HG02623 (cell line): ENCODE results near the gene GSS.

ENCODE experiments used
- ATAC-seq: cut with Tn5 transposase; IDR thresholded peaks from one replicate; pipeline ENCODE4 v1.9.1; 2021; ENCODE audit warnings: moderate library complexity; ENCODE audit not compliant: unreplicated experiment

Gene GSS

DNA sequence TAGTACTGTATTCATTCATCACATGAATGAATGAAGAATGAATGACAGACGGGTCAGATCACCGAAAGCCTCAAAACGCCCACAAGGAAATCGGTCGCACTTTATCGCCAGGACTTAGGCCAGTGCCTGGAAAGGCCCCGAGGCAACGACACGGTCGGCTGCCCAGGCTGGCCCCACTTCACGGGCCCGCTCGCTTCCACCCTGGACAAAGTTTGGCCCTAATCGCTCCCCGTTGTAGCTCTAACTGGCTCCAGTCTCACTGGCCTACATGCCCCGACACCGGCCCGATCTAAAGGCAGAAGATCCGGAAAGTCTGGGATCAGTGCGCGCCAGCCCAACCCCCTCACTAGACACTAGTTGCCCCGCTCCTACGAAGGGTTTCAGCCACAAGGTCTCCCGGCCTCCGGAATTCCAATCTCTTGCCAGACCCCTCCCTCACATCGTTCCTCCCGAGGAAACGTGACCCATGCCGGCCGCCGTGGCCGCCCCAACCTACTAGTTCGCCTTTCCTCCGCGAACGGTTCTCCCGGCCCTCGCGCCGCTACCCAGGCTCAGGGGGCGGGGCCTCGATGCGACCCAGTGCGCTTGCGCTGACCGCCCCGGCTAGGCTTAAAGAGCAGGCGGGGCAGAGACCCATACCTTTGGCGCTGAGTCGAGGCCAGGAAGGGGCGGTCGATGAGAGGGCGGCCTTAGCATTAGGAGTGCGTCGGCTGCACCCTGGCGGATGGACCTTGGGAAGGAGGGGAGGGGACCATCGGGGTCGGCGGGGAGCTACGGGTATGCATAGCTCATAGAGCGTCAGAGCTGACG is at the start of gene GSS, which contains the start of gene MYH7B:
TSS of gene GSS (minus strand) at position 576 of the 810 bp plus-strand sequence. CDS start 3,954 bp downstream, outside the sequence.
TSS of gene MYH7B (plus strand) at position 638 of the 810 bp plus-strand sequence. CDS start 22,138 bp downstream, outside the sequence.
- ATAC-seq: peak; percentile 84

DNA sequence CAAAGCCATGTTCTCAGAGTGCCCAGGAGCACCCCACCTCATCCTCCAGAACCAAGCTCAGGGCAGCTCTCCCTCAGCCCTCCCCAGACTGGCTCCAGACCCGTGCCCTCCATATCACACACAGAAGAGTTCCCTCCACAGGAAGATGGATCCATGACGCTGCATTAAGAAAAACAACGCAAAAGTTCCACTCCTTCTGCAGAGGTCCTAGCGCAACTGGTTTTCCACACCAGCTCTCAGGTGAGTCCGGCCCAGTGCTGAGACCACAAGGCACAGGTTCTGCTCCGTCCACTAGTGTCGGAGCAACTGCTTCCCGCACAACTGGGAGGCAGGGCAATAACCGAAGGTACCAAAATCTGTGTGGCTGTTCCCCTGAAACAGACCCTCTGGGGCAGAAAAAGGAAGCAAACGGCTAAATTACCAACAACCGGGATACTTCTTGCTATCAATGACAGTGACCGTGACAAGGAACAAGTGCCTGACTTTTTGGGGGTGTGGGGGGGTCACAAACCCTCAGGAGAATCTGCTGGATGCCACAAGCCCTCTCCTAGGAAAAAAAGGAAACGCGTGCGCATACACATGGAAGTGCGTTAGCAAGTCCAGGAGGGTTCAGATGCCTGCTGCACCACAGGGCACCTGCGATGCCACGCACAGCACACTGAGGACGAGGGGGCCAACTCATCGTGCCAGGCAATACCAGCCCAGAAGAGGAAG is 49.3 kb upstream of the GSS start:
- no peak for ATAC-seq

DNA sequence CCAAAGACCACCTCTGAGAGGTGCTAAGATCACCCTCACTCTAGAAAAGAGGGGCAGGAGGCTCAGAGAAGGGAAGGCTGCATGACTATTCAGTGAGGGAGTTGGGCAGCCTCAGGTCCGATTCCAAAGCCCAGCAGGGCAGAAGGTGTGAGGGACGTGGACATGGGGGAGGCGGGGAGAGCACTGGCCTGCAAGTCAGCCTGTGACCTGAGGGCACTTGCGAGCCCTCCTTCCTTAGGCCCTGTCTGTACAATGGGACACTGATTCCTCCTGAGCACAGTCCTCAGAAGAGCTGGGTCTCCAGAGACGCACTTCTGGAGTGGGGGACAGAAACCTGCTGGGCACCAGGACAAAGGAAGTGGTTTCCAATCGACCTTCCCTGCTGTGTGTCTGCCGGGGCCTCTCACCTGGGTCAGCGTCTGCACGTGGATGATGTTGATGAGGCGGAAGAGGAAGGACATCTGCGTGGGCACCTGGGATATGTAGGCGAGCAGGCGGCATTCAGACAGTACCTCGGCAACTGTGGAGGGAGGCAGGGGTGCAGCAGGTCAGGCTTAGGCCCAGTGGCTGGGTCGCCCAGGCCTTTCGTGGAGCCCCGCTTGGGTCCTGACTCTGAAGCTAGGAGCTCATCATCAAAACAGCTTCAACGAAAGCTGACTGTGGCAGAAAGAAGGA is 48.6 kb upstream of the GSS start:
- no peak for ATAC-seq

DNA sequence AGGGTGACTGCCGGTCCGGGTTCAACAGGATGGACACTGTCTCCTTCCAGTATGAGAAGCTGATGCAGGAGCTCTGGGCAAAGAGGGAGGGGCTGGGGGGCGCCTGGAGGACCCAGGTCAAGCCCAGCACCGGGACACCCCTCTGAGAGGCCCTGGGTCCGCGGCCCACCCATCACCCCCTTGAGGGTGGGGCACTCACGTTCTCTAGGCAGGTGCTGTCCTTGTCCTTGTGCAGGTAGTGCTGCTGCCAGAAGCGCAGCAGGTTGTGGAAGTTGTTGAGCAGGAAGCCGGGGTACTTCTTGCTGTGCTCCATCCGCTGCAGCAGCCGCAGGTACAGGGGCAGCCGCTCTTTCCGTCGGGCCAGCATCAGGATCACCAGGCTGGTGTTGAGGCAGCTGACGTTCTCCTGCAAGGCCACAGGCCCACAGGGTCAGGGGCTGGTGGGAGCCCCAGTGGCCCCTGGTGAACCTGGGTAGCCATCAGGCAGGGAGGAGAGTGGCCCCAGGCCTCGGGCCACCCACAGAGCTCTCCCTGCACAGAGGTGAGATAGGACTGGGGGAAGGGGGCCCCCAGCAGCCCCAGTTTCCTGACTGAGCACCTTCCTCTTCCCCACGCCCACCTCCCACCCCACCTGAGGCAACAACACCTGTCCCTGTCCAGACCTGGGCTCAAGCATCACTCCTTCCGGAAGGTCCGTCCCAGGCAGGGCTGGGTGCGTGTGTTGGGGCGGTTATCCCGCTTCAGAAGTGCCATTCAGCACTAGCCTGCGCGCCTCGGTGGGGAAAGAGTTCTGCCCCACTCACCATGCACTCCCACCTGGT is 47.8 kb upstream of the GSS start:
- ATAC-seq: no peak

DNA sequence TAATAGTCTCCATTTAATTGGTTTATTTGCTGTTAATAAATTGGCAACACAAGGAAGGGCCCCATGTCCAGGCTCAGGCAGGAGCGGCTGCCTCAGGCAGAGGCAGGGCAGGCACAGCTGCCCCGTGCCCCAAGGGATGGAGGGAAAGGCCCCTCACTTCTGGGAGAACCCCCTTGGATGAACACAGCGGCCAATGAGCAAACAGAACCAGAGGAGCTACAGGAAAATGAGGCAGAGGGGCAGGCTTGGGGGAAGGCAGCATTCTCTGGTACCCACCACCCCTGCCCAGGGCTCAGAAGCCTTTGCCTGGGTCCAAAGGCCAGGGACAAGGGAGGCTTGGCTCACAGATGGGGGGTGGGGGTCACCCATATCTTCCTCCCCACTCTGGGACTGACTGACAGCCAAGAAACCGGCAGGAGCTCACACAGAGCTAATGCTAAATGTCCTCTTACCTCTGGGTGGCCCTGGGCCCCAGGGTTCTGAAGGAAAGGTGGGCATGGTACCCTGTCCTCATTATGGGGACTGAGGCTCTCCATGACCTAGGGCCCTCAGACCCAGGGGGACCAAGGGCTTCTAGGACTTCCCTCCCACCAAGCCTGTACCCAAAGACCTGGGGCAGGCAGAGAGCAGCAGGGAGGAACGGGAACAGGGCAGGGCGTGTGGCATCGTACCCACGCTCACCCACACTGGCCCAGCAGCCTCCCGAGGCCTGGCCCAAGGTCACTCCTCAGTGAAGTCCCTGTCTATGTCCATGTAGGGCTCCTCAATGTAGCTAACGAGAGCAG is 47.0 kb upstream of the GSS start:
- ATAC-seq: no peak

DNA sequence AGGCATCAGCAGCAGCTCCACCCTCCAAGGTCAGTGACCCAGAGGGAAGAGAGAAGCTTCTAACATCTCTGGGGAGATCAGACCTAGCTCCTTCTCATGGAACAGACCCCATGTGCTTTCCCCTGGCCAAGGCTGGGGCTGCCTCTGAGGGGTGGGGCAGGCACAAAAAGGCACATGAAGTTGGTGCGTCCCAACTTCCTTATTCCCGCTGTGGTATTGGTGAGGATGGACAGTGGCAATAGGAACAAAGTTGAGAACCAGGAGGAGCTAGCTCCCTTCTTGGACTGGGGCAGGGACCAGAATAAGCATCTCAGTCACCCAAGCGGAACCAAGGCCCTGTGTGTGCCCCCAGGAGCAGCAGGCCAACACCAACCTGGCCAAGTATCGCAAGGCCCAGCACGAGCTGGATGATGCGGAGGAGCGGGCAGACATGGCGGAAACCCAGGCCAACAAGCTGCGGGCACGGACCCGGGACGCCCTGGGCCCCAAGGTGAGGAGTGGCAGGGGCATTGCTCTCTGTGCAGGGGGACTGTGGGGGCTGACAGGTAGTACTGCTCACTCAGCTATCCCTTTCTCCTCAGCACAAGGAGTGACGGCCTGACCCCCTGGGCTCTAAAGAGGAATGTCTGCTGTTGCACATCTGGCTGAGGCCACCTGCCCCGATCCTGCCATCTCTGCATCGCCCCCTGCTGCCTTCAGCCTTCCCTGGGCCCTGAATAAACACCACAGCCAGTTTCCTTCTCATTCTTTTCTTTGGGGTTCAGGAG is 46.2 kb upstream of the GSS start:
- ATAC-seq: no peak

DNA sequence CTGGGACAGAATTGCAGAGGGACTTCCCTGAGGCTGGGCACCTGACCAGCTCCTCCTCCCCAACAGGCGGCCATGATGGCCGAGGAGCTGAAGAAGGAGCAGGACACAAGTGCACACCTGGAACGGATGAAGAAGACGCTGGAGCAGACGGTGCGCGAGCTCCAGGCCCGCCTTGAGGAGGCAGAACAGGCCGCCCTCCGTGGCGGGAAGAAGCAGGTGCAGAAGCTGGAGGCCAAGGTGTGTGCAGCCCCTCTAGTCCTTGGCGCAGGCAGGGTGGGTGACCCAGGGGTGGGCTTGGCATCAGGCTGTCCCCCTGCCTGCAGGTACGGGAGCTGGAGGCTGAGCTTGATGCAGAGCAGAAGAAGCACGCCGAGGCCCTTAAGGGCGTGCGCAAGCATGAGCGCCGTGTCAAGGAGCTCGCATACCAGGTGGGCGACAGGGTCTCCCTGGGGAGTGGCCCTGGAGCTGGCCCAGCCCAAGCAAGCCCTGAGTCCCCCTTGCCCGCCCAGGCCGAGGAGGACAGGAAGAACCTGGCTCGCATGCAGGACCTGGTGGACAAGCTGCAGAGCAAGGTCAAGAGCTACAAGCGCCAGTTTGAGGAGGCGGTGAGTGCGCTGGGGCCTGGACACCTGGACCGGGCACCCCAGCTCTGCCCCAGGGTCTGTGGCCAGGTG is 45.5 kb upstream of the GSS start:
- no peak for ATAC-seq

DNA sequence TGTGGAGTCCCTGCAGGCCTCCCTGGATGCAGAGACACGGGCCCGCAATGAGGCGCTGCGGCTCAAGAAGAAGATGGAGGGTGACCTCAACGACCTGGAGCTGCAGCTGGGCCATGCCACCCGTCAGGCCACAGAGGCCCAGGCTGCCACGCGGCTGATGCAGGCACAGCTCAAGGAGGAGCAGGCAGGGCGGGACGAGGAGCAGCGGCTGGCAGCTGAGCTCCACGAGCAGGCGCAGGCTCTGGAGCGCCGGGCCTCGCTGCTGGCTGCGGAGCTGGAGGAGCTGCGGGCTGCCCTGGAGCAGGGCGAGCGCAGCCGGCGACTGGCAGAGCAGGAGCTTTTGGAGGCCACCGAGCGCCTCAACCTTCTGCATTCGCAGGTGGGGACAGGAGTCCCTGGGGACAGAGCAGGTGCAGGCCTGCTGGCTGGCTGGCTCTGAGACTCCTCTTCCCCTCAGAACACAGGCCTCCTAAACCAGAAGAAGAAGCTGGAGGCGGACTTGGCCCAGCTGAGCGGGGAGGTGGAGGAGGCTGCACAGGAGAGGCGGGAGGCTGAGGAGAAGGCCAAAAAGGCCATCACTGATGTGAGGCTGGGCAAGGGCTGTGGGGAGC is 44.8 kb upstream of the GSS start:
- no peak for ATAC-seq

DNA sequence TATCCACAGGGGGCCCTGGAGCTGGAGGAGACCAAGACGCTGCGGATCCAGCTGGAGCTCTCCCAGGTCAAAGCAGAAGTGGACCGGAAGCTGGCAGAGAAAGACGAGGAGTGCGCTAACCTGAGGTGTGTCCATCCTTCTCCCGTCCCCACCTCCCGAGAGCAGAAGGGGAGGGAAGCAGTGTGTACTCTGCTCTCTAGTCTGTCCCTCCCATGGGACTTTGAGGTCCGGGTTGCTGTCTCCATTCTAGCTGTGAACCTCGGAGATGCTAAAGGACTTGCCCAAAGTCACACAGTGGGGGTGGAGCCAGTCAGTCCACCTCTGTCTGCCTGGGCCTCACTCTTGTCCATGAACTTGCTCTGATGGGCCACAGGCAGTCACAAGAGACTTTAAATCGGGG is 44.2 kb upstream of the GSS start:
- no peak for ATAC-seq

DNA sequence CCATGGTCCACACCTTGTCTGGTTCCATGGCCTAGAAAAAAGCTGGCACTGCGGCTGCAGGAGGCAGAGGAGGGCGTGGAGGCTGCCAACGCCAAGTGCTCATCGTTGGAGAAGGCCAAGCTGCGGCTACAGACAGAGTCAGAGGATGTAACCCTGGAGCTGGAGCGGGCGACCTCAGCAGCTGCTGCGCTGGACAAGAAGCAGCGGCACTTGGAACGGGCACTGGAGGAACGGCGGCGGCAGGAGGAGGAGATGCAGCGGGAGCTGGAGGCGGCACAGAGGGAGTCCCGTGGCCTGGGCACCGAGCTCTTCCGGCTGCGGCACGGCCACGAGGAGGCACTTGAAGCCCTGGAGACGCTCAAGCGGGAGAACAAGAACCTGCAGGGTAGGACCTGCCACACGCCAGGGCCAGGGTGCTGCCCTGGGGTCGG is 43.4 kb upstream of the GSS start:
- ATAC-seq: no peak

DNA sequence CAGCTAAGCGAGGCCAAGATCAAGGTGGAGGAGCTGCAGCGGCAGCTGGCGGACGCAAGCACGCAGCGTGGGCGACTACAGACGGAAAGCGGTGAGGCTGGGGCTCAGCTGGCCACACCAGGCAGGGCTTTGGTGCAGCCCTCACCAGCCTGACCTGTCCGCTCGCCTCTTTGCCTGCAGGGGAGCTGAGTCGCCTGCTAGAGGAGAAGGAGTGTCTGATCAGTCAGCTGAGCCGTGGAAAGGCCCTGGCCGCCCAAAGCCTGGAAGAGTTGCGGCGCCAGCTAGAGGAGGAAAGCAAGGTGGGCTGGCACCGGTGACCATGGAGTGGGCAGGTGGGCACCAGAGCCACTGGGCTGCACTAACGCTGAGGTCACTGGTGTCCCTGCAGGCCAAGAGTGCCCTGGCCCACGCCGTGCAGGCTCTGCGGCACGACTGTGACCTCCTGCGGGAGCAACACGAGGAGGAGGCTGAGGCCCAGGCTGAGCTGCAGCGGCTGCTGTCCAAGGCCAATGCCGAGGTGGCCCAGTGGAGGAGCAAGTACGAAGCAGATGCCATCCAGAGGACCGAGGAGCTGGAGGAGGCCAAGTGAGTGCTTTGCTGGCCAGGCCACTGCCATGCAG is 42.8 kb upstream of the GSS start:
- no peak for ATAC-seq

DNA sequence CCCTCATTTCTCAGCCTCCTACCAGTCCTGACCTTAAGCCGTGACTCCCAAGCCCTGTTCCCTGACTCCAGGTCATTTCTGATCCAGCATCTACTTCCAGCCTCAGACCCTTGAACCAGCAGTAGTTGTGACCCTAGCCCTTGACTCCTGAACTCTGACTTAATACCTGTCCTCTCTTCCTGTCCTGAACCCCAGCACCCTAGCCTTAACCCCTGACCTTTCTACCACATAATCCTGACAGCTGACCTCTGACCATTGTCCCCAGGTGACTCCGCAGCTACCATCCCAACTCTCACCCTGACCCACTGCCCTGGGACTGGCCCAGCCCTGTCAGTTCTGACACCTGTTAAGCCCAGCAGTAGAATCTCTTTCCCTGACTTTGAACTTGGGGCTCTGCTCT is 42.2 kb upstream of the GSS start:
- ATAC-seq: no peak

DNA sequence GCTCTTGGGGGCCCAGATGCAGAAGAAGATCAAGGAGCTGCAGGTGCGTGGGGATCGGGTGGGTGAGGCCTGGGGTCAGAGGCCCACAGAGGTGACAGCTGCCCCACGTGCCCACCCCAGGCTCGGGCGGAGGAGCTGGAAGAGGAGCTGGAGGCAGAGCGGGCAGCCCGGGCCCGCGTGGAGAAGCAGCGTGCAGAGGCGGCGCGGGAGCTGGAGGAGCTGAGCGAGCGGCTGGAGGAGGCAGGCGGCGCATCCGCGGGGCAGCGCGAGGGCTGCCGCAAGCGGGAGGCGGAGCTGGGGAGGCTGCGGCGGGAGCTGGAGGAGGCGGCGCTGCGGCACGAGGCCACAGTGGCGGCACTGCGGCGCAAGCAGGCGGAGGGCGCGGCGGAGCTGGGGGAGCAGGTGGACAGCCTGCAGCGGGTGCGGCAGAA is 41.5 kb upstream of the GSS start:
- no peak for ATAC-seq

DNA sequence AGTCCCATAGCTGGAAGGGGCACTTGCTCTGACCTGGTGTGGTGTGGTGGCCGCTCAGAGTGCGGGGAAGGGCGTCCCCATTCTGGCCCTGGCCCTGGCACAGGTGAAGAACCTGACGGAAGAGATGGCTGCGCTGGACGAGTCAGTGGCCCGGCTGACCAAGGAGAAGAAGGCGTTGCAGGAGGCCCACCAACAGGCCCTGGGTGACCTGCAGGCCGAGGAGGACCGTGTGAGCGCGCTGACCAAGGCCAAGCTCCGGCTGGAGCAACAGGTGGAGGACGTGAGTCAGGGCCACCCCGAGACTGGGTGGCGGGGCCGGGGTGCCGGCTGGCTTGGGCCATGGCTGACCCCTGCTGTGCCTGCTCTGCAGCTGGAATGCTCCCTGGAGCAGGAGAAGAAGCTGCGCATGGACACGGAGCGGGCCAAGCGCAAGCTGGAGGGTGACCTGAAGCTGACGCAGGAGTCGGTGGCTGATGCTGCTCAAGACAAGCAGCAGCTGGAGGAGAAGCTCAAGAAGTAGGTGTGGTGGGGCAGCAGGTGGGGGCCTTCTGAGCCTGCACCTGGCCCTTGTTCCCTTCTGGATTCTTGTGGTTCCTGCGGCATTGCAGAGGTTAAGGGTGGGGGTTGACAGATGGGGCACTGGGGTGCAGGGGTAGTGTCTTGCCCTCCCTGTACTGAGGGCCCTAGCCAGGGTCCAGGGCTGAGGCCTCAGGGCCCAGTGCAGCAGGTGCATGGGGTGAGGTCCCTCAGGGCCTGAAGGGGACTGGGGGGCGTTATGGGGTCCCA is 40.8 kb upstream of the GSS start:
- ATAC-seq: no peak

DNA sequence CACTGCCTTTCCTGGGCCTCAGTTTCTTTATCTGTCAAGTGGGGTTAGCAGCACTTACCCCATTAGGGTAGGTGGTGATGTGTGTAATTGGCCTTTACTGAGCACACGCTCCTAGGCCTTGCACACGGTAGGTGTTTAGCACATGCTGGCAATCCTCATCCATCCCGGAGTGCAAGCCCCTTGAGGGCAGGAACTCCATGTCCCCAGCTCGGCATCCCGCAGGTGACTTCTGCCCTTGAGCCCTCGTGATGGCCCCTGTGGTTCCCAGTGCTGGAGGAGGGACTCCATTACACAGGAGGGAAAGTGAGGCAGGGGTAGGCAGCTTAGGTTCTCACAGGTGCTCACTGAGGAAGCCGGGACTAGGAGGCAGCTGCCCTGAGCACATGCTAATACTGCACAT is 40.1 kb upstream of the GSS start:
- no peak for ATAC-seq

DNA sequence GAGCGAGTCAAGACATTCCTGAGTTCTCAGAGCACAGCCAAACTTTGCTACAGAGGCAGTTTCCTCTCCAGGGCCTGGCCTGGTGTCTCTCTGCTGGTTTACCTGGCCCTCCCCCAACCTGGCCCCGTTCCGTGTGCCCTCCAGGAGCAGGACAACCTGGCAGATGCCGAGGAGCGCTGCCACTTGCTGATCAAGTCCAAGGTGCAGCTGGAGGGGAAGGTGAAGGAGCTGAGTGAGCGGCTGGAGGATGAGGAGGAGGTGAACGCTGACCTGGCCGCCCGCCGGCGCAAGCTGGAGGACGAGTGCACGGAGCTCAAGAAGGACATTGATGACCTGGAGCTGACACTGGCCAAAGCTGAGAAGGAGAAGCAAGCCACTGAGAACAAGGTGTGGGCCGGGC is 39.6 kb upstream of the GSS start:
- ATAC-seq: no peak

DNA sequence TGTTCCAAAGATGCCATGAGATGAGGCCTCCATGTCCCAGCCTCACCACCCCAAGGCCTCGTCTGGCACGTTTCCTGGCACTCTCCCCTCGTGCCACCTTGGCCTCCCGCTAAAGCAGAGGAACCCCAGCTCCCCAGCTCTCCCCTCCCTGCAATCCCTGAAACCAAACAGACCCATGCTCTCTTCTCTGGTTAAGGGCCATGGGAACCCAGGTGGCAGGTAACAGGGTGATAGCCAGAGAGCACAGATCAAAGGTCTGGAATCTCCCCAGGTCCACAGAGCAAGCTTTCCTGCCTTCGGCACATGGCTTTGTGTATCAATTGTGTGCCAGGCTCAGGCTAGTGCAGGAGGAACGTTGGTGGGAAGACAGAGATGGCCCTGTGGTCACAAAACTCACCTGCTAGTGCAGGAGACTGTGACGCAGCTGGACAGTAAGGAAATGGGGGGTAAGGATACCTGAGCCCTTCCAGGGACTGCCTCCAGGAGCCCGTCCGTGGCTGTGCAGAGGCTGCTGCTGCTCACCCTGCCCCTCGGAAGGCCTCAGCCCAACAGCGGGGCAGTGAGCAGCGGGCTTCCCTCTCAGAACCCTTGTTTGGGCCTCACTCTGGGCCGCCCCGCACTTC is 39.0 kb upstream of the GSS start:
- ATAC-seq: no peak
